22Rv1 (cell line): Measurements from ENCODE around the gene SEC14L2.

Experiments used
- H3K27ac ChIP-seq: fragments of 450-650 bp; 2 replicates; pipeline ENCODE4 v1.5.1; 2017
- CTCF ChIP-seq: fragments of 450-650 bp; IDR thresholded peaks from 2 replicates; pipeline ENCODE4 v1.5.1; 2017; ENCODE audit warnings: mild to moderate bottlenecking
- ZFX ChIP-seq: fragments of 450-650 bp; IDR thresholded peaks from 2 replicates; pipeline ENCODE4 v1.6.1; 2017; ENCODE audit warnings: antibody characterized with exemption, borderline replicate concordance

Gene SEC14L2

GRCh38 chr22:30365891-30366290 is 30.9 kb upstream of the SEC14L2 start:
- TF ChIP-seq ZFX (no peak), CTCF (no peak)
- H3K27ac ChIP-seq = no peak overlapping the region

- TF ChIP-seq ZFX (no peak), CTCF (no peak)
- no peak overlapping the region for H3K27ac ChIP-seq
Observed at GRCh38 chr22:30368420-30368819, 28.4 kb upstream of the SEC14L2 start.

- no peak for TF ChIP-seq ZFX
- no peak for TF ChIP-seq CTCF
- H3K27ac ChIP-seq = no peak overlapping the region
Observed at GRCh38 chr22:30370641-30371230, 26.1 kb upstream of the SEC14L2 start.

GRCh38 chr22:30371321-30371720 is 25.5 kb upstream of the SEC14L2 start:
- H3K27ac ChIP-seq = no peak overlapping the region
- TF ChIP-seq ZFX (no peak), CTCF (no peak)

GRCh38 chr22:30371981-30372380 is 24.8 kb upstream of the SEC14L2 start:
- TF ChIP-seq CTCF (no peak), ZFX (no peak)
- H3K27ac ChIP-seq = no peak overlapping the region

GRCh38 chr22:30372915-30373314 is 23.9 kb upstream of the SEC14L2 start:
- no peak overlapping the region for H3K27ac ChIP-seq
- no peak for TF ChIP-seq ZFX
- no peak for TF ChIP-seq CTCF

GRCh38 chr22:30373331-30374325 is 23.2 kb upstream of the SEC14L2 start:
- no peak overlapping the region for H3K27ac ChIP-seq
- no peak for TF ChIP-seq ZFX
- TF ChIP-seq CTCF = no peak
